MM.1S (cell line): ENCODE results near the gene ST8SIA2.

Source experiments
- EZH2 ChIP-seq: fragments of 300-600 bp; sonication (generic); optimal IDR thresholded peaks from 2 replicates; pipeline ENCODE3; 2017; ENCODE audit warnings: low read depth, mild to moderate bottlenecking, antibody characterized with exemption, low read length, mixed read lengths
- TF ChIP-seq, protein P1 (sequence below): fragments of 300-600 bp; sonication (generic); IDR thresholded peaks from 2 replicates; pipeline ENCODE4 v1.5.1; 2016; ENCODE audit warnings: antibody characterized with exemption, low read length, mixed read lengths

GRCh38 chr15:92407916-92408315, 14.2 kb downstream of the ST8SIA2 start:
- TF ChIP-seq, protein P1, sequence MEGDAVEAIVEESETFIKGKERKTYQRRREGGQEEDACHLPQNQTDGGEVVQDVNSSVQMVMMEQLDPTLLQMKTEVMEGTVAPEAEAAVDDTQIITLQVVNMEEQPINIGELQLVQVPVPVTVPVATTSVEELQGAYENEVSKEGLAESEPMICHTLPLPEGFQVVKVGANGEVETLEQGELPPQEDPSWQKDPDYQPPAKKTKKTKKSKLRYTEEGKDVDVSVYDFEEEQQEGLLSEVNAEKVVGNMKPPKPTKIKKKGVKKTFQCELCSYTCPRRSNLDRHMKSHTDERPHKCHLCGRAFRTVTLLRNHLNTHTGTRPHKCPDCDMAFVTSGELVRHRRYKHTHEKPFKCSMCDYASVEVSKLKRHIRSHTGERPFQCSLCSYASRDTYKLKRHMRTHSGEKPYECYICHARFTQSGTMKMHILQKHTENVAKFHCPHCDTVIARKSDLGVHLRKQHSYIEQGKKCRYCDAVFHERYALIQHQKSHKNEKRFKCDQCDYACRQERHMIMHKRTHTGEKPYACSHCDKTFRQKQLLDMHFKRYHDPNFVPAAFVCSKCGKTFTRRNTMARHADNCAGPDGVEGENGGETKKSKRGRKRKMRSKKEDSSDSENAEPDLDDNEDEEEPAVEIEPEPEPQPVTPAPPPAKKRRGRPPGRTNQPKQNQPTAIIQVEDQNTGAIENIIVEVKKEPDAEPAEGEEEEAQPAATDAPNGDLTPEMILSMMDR = no peak
- no peak for TF ChIP-seq EZH2
